ENCODE results near the gene YTHDC1.

GRCh38 chr4:68297137-68297536, 52.8 kb downstream of the YTHDC1 start:
- TF ChIP-seq CTCF (IDR thresholded peaks at IDR 0.05) (no peak), POLR2A (IDR thresholded peaks at IDR 0.05) (no peak)
